HG03378 (cell line): ENCODE measurements around the gene RAD51AP2.
A peak's percentile ranks its signal among the peaks of the same experiment; 100 is the strongest.
"Not testable (repeated sequence)": the region's sequence is repeated elsewhere in the genome, so short reads cannot be mapped to it uniquely, and the experiment has no call there.

Experiments
- ATAC-seq: cut with Tn5 transposase; IDR thresholded peaks from one replicate; pipeline ENCODE4 v1.9.1; 2021; ENCODE audit warnings: mild to moderate bottlenecking, moderate library complexity; ENCODE audit not compliant: unreplicated experiment

The RAD51AP2 gene

DNA sequence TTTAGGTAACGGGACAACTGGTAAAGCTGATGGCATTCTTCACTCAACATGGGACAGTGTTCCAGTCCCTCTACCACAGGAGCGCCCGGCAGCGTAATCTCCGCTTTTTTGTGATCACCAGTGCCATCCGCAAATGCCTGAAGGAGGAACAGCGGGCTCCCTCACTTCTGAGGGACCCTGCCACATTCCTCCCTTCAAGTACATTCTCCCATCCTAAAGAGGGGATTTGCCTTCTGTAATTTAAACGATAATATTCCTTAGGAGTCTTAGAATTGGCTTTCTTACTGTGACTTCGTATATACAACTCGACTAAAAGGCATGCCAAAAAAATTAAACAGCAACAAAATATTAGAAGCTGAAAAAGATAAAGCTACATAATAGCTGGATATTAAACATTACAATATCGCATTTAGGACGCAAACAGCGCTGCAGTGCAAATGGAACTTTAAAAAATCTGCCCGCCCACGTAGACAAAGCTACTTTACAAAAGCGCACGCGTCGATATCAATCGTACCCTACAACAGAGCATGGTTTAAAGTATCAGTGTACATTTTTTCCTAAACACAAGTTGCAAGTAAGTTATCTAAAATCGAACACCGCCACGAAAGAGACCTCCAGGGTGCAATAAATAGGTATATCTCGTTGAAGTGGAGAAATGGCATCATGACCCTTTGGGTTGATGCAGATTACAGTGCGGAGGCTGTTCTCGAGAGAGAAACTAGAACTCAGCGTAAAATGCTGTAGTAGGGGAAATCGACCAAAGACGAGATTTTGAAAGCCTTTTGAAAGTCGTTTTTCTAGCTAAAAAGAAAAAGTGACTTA is 20.0 kb upstream of the RAD51AP2 start:
- ATAC-seq, result peak; percentile 37

DNA sequence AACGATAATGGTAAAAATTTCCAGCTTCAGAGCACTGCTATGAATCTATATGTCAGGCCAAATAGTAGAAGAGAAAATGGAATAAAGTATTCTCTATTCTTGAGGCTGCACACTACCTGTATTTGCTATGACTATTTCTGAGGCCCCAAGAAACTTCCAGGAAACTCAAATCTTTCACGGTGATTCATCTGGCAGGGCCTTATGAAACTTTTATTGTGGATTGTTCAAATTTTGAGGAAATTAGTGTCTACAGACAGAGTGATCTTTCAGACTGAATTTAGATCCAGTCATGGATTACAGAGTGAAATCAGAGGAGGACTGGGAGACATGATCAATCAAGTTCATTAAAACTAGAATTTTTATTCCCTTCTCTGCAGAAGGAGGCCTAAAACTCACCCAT is 18.2 kb upstream of the RAD51AP2 start:
- ATAC-seq, result no peak

DNA sequence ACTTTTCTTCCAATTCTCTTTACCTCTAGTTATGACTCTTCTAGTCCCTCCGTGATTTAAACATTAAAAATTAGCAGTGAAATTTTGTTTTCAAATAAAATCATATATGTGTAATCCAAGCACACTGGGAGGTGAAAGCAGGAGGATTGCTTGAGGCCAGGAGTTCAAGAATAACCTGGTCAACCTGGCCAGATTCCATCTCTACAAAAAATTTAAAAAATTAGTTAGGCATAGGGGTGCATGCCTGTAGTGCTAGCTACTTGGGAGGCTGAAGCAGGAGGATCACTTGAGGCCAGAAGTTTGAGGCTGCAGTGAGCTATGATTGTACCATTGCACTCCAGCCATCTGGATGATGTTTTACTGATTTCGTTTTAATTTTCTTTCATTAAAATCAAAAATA is 15.3 kb upstream of the RAD51AP2 start:
- ATAC-seq, result no peak

DNA sequence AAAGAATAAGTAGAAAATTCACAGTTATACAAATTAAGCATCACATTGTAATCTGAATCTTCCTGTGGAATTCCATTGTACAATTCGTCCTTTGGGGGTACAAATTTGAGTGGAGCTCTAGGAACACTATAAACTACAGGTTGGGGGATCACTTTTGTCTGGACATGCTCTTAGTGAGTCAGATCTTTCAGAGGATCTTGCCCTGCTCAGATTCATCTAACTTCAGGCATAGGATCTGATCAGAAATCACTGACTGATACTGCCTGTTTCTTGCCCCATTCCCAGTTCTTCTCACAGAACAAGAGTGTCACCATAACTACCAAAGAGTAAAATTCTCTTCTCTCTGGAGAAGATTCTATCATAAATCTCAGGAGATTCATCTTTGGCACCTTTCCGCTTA is 11.5 kb upstream of the RAD51AP2 start:
- no peak for ATAC-seq

DNA sequence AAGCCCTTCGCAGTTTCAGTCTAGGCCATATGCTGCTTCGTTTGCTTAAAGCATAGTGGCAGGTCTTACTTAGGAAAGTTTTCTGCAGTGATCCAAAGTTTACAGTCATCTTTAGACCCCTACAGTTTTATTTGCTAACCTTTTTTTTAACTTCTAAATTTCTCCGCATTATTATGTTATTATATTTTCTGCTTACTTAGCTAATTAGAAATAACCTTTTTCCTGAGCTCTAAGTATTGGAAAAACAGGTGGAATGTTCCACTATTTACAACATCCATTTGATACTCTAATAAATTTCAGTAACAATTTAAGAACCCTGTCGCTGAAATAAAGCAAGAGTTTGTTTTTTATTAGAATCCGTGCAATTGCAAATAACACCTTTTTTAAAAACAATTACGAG is 4.1 kb upstream of the RAD51AP2 start:
- ATAC-seq, result no peak

DNA sequence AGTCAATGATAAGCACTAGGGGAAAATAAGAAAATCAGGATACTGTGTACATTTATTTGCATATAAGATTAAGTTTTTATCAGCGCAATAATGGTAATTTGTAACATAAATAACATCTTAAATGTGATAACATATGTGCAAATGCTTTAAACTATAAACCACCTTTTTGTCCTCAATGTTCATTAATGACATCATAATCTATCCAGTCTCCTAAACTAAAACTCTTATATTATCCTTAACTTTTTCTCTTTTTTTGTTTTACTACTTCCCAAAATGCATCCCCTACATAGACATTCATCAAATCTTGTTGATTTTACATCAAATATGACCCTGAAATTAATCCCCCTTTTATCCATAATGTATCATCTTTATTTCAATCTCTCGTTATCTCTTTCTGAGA is 3.4 kb upstream of the RAD51AP2 start:
- no peak for ATAC-seq

DNA sequence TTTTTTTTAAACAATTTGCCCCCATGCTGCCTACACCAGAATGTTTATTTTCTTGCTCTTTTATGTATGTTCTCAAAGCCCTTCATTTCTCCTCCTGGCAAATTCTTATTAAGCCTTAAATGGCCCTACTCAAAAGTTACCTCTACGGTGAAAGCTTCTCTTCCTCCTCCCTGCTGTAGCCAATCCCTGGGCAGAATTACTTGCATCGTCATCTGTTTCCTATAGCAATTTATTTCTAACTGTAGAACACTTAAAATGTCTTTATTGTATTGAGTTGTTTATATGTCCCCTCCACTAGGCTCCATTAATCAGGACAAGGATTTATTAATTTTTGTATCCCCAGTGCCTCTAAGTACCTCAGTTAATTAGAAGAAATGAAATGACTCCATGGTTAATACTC is 2.5 kb upstream of the RAD51AP2 start:
- ATAC-seq, result peak; percentile 42

DNA sequence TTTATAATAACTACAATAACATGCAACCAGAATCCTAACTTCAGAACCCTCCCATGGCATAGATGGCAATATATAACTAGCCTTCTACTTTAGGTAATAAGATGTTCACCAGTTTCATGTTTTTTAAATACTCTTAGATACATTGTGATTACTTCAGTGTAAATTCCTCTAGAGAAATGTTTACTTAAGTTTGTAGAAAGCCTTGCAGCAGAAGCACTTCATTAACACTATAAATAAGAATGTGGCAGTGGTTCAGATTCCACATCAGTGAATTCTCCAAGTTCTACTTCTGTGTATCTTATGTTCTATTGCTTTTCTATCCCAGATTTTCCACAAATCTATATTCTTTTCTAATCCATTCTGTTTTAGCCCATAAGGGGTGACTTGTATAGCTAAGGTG is 1.2 kb upstream of the RAD51AP2 start:
- ATAC-seq, result no peak

DNA sequence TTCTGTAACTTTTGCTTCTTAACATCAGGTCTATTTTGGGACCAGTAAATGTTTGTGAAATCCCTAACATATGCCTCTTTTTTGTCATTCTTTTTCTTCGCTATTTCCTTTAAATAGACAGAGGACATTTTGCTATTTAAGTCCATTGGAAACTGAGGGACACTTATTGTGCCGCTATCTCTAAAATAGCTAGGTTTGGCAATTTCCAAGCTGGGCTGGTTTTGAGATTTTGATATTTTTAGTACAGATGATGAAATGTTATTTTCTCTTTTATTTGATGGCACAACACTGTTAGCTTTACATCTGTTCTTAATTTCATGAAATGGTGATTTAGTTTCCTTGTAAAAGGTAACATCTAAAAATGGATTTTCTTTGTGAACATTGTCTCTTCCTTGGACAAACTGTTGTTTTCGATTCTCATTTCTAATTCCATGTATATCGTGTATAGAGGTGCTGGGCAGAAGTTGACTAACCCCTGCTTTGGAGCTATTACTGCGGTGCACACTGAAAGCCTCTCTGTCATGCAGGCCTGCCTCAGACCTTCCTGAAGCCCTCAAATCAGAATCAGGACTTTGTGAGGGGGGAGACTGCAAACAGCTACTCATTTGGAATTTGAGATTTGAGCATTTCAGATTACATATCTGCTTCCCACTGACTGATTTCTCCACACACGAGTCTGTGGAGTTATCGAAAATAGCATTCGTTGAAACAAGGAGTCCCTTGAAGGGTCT is 594 bp downstream of the RAD51AP2 start:
- peak; percentile 17 for ATAC-seq

DNA sequence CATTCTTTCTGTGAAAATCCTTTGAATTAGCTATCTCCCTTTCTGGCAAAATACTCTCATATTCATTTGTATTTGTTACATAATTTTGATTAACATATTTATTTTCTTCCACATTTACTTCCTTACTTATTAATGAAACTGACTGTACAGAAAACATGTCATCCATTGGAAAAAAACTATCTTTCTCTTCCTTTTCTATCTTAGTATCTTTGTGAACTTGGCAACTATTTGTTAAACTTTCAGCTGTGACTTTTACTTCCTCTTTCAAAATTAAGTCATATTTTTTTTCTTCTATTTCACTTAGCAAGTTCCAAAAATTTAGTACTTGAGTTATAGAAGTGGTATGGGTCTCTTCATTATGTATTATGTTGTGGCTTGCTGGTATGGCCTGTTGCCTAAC is 2.6 kb downstream of the RAD51AP2 start:
- ATAC-seq, result peak; percentile 65

DNA sequence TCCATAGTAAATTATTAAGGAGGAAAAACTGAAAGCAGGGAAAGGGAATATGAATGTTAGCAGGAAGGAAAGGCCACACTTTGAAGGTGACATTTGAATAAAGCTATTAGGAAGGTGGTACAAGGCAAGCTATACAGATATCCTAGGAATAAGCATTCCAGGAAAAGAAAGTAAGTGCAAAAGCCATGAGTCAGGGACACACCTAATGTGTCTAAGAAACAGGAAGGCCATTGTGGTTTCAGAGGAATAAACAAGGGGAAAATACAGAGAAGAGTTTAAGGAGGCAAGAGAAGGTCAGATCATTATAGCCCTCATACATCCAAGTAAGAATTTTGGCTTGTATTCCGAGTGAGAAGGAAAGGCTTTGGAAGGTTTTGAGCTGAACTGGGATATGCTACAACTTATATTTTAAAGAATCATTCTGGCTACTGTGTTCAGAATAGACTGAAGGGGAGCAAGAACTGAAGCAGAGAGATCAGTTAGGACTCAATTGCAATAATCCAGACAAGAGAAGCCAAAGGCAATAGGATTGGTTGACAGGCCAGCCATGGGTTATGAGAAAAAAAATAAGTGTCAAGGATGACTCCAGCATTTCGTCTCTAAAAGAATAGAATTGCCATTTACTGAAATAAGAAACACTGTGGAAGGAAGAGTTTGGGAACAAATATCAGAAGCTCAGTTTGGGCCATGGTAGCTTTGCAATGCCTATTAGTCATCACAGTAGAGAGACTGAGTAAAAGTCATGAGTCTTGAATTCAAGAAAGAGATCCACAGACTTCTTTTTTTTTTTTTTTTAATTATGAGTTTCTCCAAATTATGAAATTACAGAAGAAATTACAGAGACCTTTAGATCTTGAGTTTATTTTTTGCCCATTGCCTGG is 11.3 kb downstream of the RAD51AP2 start:
- no peak for ATAC-seq

DNA sequence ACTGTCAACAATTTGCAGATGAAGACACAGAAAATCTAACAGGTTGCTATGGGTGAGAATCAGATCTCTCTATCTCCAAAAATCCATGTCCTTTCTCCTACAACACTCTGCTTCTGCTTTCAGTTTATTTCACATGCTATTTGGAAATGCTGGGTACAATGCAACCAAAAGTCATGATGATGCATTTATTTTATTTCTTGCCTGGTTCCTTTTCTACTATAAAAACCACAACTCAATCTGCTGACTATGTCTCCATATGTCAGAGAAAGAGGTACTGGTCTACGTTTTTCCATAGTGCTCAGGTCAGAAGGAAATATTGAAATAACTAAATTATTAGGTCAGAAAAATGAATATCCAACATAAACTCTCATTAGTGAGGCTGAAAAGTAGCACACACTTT is 20.5 kb downstream of the RAD51AP2 start:
- ATAC-seq, result no peak

DNA sequence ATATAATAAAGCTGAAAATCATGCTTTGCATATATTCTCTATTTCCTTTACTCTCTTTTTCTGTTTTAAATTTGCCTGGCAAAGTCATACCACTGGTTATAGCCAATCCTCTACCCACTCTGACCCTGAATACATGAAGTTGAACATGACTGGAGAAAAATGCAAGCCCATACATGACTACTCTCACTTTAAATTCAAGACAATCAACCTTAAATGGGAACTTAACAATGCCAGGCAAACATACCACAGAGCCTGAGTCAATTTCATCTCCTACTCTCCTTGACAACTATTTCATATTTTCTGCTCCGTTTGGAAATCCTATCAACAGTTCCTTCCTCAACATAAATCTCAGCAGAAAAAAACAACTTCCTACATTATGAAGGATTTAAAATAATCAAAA is 22.6 kb downstream of the RAD51AP2 start:
- no peak for ATAC-seq

DNA sequence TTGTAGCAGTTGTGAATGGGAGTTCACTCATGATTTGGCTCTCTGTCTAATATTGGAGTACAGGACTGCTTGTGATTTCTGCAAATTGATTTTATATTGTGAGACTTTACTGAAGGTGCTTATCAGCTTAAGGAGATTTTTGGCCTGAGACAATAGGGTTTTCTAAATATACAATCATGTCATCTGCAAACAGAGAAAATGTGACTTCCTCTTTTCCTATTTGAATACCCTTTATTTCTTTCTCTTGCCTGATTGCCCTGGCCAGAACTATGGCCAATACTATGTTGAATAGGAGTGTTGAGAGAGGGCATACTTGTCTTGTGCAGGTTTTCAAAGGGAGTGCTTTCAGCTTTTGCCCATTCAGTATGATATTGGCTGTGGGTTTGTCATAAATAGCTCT is 28.1 kb downstream of the RAD51AP2 start:
- ATAC-seq, result not testable (repeated sequence)

DNA sequence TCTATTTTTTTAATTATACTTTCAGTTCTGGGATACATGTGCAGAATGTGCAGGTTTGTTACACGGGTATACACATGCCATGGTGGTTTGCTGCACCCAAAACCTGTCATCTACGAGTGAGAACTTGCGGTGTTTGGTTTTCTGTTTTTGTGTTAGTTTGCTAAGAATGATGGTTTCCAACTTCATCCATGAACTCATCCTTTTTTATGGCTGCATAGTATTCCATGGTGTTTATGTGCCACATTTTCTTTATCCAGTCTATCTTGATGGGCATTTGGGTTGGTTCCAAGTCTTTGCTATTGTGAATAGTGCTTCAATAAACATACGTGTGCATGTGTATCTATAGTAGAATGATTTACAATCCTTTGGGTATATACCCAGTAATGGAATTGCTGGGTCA is 29.6 kb downstream of the RAD51AP2 start:
- ATAC-seq, result not testable (repeated sequence)

DNA sequence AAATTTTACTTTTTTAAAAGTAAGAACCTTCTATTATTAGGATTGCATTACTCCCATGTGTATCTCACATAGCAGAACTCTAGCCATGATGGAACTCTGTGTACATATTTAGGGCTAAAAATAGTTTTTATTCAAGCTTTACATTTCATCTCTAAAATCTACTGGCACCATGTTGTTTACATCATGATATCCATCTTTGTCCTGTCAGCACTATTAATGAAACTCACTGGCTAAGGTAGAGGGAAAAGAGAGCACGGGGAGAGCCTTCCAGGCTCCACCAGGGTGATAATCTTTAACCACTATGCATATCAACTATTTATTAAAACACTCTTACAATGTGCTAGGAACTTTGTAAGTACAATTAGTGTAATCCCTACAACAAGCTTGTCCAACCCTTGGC is 34.7 kb downstream of the RAD51AP2 start:
- no peak for ATAC-seq

DNA sequence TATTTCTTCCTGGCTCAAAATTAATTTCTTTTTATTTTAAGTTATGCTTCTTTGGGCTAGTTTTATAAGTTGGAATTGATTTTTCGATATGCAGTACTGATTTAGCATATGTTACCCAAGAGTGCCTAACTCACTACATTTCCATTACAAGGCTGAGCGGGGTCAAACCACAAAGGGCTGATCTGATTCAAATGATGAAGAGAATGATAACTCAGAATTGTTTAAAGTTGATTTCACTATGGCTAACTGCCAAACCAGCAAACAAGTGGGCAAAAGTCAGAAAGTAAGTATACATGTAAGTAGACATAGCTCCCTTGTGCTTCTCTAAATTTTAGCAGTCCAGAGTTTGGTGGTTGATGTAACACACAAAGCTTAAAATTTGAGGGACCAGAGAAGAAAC is 35.6 kb downstream of the RAD51AP2 start:
- ATAC-seq, result no peak

DNA sequence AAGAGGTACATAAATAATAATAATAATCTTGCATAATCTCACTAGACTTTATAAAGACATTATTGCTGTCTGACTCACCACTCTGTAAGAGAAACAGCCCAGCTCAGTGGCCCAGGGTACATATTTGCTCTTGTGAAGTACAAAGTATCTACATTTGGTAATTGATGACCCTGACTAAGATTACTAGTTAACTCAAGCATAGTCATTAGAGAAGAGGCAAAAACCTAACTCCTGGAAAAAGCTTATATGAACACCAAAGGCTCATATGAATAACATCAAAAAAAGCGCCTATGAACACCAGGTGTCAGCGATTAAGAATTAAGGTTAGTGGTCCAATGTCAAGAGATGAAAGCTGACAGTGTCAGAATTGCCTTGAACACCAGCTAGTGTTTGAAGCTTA is 38.4 kb downstream of the RAD51AP2 start:
- ATAC-seq, result no peak

DNA sequence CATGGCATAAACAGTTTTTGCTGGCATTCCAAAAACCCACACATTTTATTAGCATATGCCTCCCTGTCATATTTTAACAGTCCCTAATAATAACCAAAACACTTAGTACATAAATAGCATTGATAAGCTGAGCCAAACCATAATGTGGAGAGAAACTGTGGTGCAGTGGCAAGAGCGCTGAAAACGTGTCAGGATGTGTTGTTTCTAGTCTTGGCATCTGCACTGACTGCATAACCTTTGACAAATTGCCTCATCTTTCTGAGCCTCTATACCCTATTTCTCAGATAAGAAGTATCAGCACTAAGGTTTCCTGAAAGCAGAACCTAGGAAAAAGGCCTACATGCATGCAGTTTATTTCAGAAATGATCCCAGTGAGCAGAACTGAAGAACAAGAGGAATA is 41.4 kb downstream of the RAD51AP2 start:
- no peak for ATAC-seq

DNA sequence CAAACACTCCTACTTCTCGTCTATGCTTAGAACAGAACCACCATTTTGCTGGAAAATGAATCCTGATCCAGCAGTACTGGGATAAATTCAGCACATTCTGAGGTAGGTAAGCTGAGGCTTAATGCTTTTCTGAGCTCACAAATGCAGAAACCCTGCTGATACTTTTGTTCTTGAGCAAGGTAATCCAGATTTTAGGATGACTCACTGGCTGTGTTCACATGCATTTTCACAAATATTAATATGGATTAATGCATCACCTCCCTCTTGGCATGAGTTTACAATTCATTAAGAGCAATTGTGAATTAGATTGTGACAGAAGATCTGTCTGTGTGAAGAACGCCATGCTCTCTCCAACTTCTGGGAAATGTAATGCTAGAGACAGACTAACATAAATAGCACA is 42.2 kb downstream of the RAD51AP2 start:
- no peak for ATAC-seq

DNA sequence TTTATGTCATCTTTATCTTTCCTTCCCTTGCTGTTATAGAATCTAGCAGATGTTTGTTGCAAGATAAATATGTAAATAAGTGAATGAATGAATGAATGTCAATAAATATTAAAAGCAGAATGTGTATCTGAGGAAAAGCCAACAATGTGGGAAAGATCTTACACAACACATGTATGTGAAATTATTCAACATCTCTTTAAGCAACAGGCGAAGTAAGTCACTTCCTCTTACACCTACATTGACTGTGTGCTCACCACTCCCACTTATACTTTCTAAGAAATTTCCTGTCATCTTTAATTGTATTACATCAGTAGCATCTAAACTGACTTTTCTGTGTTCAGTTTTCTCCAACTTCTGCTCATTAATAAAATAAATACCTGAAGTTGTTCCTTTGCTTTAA is 43.0 kb downstream of the RAD51AP2 start:
- no peak for ATAC-seq

DNA sequence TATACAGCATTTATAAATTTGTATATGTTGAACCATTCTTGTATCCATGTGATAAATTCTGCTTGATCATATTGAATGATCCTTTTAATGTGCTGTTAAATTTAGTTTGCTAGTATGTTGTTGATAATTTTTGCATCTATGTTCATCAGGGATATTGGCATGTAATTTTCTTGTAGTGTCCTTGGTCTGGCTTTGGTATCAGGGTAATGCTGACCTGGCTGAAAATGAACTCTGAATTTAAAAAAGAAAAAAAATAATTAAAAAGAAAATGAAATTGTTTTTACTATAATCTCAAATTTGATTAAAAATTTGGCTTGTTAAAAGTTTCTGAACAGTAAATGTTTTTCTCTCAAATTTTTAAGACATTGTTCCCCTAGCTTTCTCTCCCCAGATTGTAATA is 46.3 kb downstream of the RAD51AP2 start:
- ATAC-seq, result no peak
